K562 (cell line): Measurements from ENCODE around the gene SPDYE1.

ENCODE experiments used
- CAMTA2 ChIP-seq: fragments of 250-450 bp; sonication (Bioruptor Pico); conservative IDR thresholded peaks from 2 replicates; pipeline ENCODE4 v1.5.1; 2022
- MYC ChIP-seq, 2 experiments: fragments of 250-450 bp in 1 of 2; sonication (Bioruptor Pico) in 1 of 2; IDR thresholded peaks; 2 replicates each; pipeline versions ENCODE4 v1.5.1 to v1.6.1; 2012 to 2021; ENCODE audit warnings: low read depth in 2 of 2, borderline replicate concordance in 1 of 2, improper control_type of control experiment in 1 of 2, low read length in 1 of 2, mild to moderate bottlenecking in 1 of 2, moderate library complexity in 1 of 2
- TAF1 ChIP-seq: IDR thresholded peaks from 2 replicates; pipeline ENCODE4 v1.6.1; 2011; ENCODE audit warnings: mild to moderate bottlenecking, low read length, moderate library complexity; ENCODE audit not compliant: insufficient read depth, control insufficient read depth, severe bottlenecking; ENCODE audit errors: extremely low read depth
- TAF9B ChIP-seq: fragments of 450-650 bp; IDR thresholded peaks from 2 replicates; pipeline ENCODE4 v1.6.1; 2018; ENCODE audit warnings: mild to moderate bottlenecking; ENCODE audit not compliant: partially characterized antibody
- TF ChIP-seq, protein P1 (sequence below): fragments of 450-650 bp; formaldehyde crosslinking; IDR thresholded peaks from 2 replicates; pipeline ENCODE4 v1.4.0; 2020; ENCODE audit warnings: mild to moderate bottlenecking, moderate library complexity

DNA sequence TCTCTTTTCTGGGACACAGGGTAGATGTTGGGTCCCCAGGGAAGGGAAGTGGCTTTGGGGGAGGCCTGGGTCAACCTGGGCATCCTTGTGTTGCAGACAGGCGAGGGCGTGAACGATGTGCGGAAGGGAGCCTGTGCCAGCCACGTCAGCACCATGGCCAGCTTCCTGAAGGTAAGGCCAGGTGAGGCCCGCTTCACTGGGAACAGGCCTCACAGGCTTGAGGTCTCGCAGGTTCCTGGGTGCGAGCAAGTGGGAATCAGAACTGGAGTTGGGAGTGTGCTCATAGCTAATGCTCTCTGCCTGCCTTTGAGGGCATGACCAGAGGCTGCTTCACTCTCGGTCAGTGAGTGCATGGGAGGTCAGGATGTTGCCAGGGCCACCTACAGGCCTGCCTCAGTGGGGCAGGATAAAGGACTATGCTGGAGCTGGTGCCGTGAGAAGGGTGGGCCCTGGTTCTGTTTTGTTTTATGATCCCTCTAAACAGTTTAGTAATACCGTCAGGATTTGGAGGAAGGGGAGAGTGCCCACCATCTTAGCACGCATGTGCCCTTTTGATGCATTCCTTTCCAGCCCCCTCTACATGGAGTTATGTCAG is 55.2 kb downstream of the SPDYE1 start:
- TF ChIP-seq TAF1: no peak
- TF ChIP-seq TAF9B: no peak
- TF ChIP-seq, protein P1, sequence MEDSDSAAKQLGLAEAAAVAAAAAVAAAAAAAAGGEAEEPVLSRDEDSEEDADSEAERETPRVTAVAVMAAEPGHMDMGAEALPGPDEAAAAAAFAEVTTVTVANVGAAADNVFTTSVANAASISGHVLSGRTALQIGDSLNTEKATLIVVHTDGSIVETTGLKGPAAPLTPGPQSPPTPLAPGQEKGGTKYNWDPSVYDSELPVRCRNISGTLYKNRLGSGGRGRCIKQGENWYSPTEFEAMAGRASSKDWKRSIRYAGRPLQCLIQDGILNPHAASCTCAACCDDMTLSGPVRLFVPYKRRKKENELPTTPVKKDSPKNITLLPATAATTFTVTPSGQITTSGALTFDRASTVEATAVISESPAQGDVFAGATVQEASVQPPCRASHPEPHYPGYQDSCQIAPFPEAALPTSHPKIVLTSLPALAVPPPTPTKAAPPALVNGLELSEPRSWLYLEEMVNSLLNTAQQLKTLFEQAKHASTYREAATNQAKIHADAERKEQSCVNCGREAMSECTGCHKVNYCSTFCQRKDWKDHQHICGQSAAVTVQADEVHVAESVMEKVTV: no peak
- no peak for TF ChIP-seq CAMTA2
- TF ChIP-seq MYC (IDR thresholded peaks at IDR 0.05; ENCODE audit: low read depth, low read length): no peak
- TF ChIP-seq MYC (CRISPR knock-in tag; IDR thresholded peaks at IDR 0.05; ENCODE audit: borderline replicate concordance, low read depth): no peak
